CD4-positive, alpha-beta memory T cell (primary cell): ENCODE measurements around the gene RAD51C. TPM values are rescaled to one million over a fixed set of nuclear protein-coding genes. Genes with fewer than 3 reads are reported as not detected.

Source experiments
- CTCF ChIA-PET: fragments of 350-600 bp; sonication (Branson Sonifier 250); formaldehyde crosslinking; loops from one replicate; lab custom pipeline; 2021; ENCODE audit warnings: inconsistent platforms; ENCODE audit not compliant: partially characterized antibody; lab: Charles Lee
- POLR2A ChIA-PET: fragments of 350-600 bp; sonication (Branson Sonifier 250); formaldehyde crosslinking; loops from one replicate; lab custom pipeline; 2021; ENCODE audit not compliant: partially characterized antibody; lab: Charles Lee
- DNase-seq, 5 donors: peaks; one replicate each; pipeline versions ENCODE4 v3.0.0 to v3.0.0-alpha.2; 2020 to 2022; ENCODE audit warnings: mixed read lengths in 1 of 5
- H3K27ac ChIP-seq: one replicate; pipeline ENCODE4 v1.7.0; 2013; ENCODE audit warnings: low read depth, low read length
- H3K27me3 ChIP-seq: 2 replicates; pipeline ENCODE4 v1.7.0; 2013; ENCODE audit warnings: mild to moderate bottlenecking, low read length, moderate library complexity; ENCODE audit not compliant: insufficient read depth
- H3K36me3 ChIP-seq: 2 replicates; pipeline ENCODE4 v1.7.0; 2013; ENCODE audit warnings: mild to moderate bottlenecking, low read length, moderate library complexity; ENCODE audit not compliant: insufficient read depth
- H3K4me1 ChIP-seq: 2 replicates; pipeline ENCODE4 v1.7.0; 2013; ENCODE audit warnings: mild to moderate bottlenecking, low read length, moderate library complexity; ENCODE audit not compliant: insufficient read depth
- H3K4me3 ChIP-seq, 2 donors: one replicate each; pipeline ENCODE4 v1.7.0; 2013; ENCODE audit warnings: low read length in 2 of 2, mild to moderate bottlenecking in 1 of 2
- H3K9me3 ChIP-seq, 2 donors: one replicate each; pipeline ENCODE4 v1.7.0; 2013; ENCODE audit warnings: low read length in 2 of 2, control low read depth in 1 of 2; ENCODE audit not compliant: control insufficient read depth in 1 of 2
- H3K27ac Mint-ChIP-seq, 7 donors: one replicate each; pipeline ENCODE4 v1.8.0; 2020 to 2021; ENCODE audit warnings: mixed read lengths in 7 of 7, mild to moderate bottlenecking in 6 of 7, inconsistent platforms in 3 of 7, moderate library complexity in 3 of 7
- H3K27me3 Mint-ChIP-seq, 2 donors: one replicate each; pipeline ENCODE4 v1.8.0; 2020 to 2021; ENCODE audit warnings: mixed read lengths in 2 of 2
- H3K36me3 Mint-ChIP-seq, 2 donors: one replicate each; pipeline ENCODE4 v1.8.0; 2020 to 2021; ENCODE audit warnings: mixed read lengths in 2 of 2, inconsistent platforms in 1 of 2, mild to moderate bottlenecking in 1 of 2
- H3K4me1 Mint-ChIP-seq, 4 donors: one replicate each; pipeline ENCODE4 v1.8.0; 2020 to 2021; ENCODE audit warnings: mixed read lengths in 4 of 4, mild to moderate bottlenecking in 1 of 4
- H3K4me3 Mint-ChIP-seq, 8 donors: one replicate each; pipeline ENCODE4 v1.8.0; 2020 to 2021; ENCODE audit warnings: mixed read lengths in 8 of 8, mild to moderate bottlenecking in 7 of 8, moderate library complexity in 6 of 8, inconsistent platforms in 3 of 8
- H3K9me3 Mint-ChIP-seq, 8 donors: one replicate each; pipeline ENCODE4 v1.8.0; 2020 to 2021; ENCODE audit warnings: mixed read lengths in 8 of 8, mild to moderate bottlenecking in 5 of 8, inconsistent platforms in 3 of 8, moderate library complexity in 1 of 8
- intact Hi-C: fragments of 100-400 bp; cut with micrococcal nuclease; formaldehyde crosslinking; loops from one replicate; pipeline ENCODE4 v1.15.1; 2023
- polyA plus RNA-seq, 2 donors: library from polyadenylated mRNA; unstranded; fragments of 300-500 nt; fragmentation: Illumina TruSeq; gene quantifications; one replicate each; pipeline ENCODE4 v1.2.3, GENCODE V29; 2021
- total RNA-seq, 2 experiments: library from RNA; stranded (reverse); gene quantifications; one replicate each; pipeline ENCODE4 v1.2.3, GENCODE V29; 2021

RAD51C gene
- total and polyA plus RNA-seq, 4 experiments from 2014 or later, result 25.8 to 74.2 (median 36.9) TPM

GRCh38 chr17:58660621-58661020 is 31.8 kb upstream of the RAD51C start:
- POLR2A ChIA-PET, result interaction anchor here (2.9 to 5.6 kb wide), 2 partner anchors 29 to 32 kb away, joined by 13 to 101 read pairs; partner anchors contain the start of genes RAD51C and TEX14
- peak overlapping the region in 5 of 8 donors; percentile 38 to 76 (median 52) for H3K4me3 Mint-ChIP-seq
- H3K27ac Mint-ChIP-seq, result peak overlapping the region in 2 of 7 donors; percentile 37 to 69
- peaks cover 0 to 3% of the 10 kb centered on the region in 2 donors for H3K27me3 Mint-ChIP-seq
- no peak for DNase-seq
- H3K27me3 ChIP-seq, result no peaks in the 10 kb centered on the region
- CTCF ChIA-PET, result interaction anchor here (1.1 to 1.8 kb wide), 2 partner anchors 29 to 142 kb away, joined by 3 to 5 read pairs; no protein-coding TSS in a partner anchor
- peaks cover 0 to 5% (median 0%) of the 10 kb centered on the region in 8 donors for H3K9me3 Mint-ChIP-seq
- intact Hi-C loops, result no loop called here
- H3K27ac ChIP-seq, result no peak overlapping the region
- peaks cover 12 to 18% (median 15%) of the 10 kb centered on the region in 4 donors for H3K4me1 Mint-ChIP-seq
- H3K4me3 ChIP-seq, result no peak overlapping the region
- H3K36me3 Mint-ChIP-seq, result peaks cover 0 to 5% of the 10 kb centered on the region in 2 donors
- H3K4me1 ChIP-seq, result peaks cover 13% of the 10 kb centered on the region
- H3K36me3 ChIP-seq, result no peaks in the 10 kb centered on the region
- H3K9me3 ChIP-seq, result no peaks in the 10 kb centered on the region

- no peak for DNase-seq
- H3K27me3 Mint-ChIP-seq, result peaks cover 0 to 4% of the 10 kb centered on the region in 2 donors
- peaks cover 0 to 5% (median 0%) of the 10 kb centered on the region in 8 donors for H3K9me3 Mint-ChIP-seq
- Histone ChIP-seq H3K27me3 (no peaks in the 10 kb centered on the region), H3K4me1 (peaks cover 16% of the 10 kb centered on the region), H3K9me3 (no peaks in the 10 kb centered on the region), H3K4me3 (no peak overlapping the region), H3K36me3 (no peaks in the 10 kb centered on the region), H3K27ac (no peak overlapping the region)
- H3K4me3 Mint-ChIP-seq, result no peak overlapping the region
- POLR2A ChIA-PET, result interaction anchor here (2.9 to 5.6 kb wide), 2 partner anchors 30 to 31 kb away, joined by 13 to 101 read pairs; partner anchors contain the start of genes RAD51C and TEX14
- peaks cover 0 to 5% of the 10 kb centered on the region in 2 donors for H3K36me3 Mint-ChIP-seq
- intact Hi-C loops, result no loop called here
- peak overlapping the region in 1 of 7 donors; percentile 60 for H3K27ac Mint-ChIP-seq
- peaks cover 14 to 21% (median 18%) of the 10 kb centered on the region in 4 donors for H3K4me1 Mint-ChIP-seq
- CTCF ChIA-PET, result no interaction called here
Observed at GRCh38 chr17:58661499-58661898, 30.9 kb upstream of the RAD51C start.

GRCh38 chr17:58664302-58664701 is 28.1 kb upstream of the RAD51C start:
- Histone ChIP-seq H3K27me3 (no peaks in the 10 kb centered on the region), H3K9me3 (no peaks in the 10 kb centered on the region), H3K27ac (no peak overlapping the region), H3K36me3 (no peaks in the 10 kb centered on the region), H3K4me1 (peaks cover 7% of the 10 kb centered on the region), H3K4me3 (no peak overlapping the region)
- Mint-ChIP-seq H3K4me3 (no peak overlapping the region), H3K36me3 (peaks cover 0 to under 1% of the 10 kb centered on the region in 2 donors), H3K9me3 (peaks cover 0 to under 1% (median 0%) of the 10 kb centered on the region in 8 donors), H3K27me3 (peaks cover 4 to 5% of the 10 kb centered on the region in 2 donors), H3K27ac (no peak overlapping the region), H3K4me1 (peaks cover 6 to 13% (median 8%) of the 10 kb centered on the region in 4 donors)
- ChIA-PET CTCF (no interaction called here), POLR2A (interaction anchor here (1.1 kb wide), 1 partner anchor 32 kb away, joined by 4 read pairs; no protein-coding TSS in a partner anchor)
- intact Hi-C loops, result no loop called here
- no peak for DNase-seq

GRCh38 chr17:58665946-58666857 is 26.2 kb upstream of the RAD51C start:
- H3K27ac ChIP-seq, result no peak overlapping the region

GRCh38 chr17:58666858-58667267 is 25.5 kb upstream of the RAD51C start:
- Histone ChIP-seq H3K36me3 (no peaks in the 10 kb centered on the region), H3K4me3 (peak overlapping the region in 1 of 2 donors; percentile 22), H3K4me1 (peaks cover 7% of the 10 kb centered on the region), H3K9me3 (no peaks in the 10 kb centered on the region), H3K27ac (no peak overlapping the region), H3K27me3 (no peaks in the 10 kb centered on the region)
- ChIA-PET CTCF (interaction anchor here (0.6 kb wide), 1 partner anchor 867 kb away, joined by 3 read pairs; no protein-coding TSS in a partner anchor), POLR2A (interaction anchor here (0.9 to 1.0 kb wide), 2 partner anchors 25 to 35 kb away, joined by 3 to 4 read pairs; partner anchors contain the start of genes RAD51C and TEX14)
- Mint-ChIP-seq H3K9me3 (no peaks in the 10 kb centered on the region), H3K4me1 (peaks cover 6 to 10% (median 7%) of the 10 kb centered on the region in 4 donors), H3K27me3 (peaks cover 4 to 5% of the 10 kb centered on the region in 2 donors), H3K27ac (peak overlapping the region; percentile 8 to 74 (median 36)), H3K4me3 (peak overlapping the region; percentile 54 to 77 (median 64)), H3K36me3 (no peaks in the 10 kb centered on the region)
- DNase-seq, result peak; percentile 18 to 64 (median 38)
- intact Hi-C loops, result no loop called here

More at GRCh38 chr17:58665946-58666857, 26.2 kb upstream of the RAD51C start:
- peaks cover 6 to 10% (median 7%) of the 10 kb centered on the region in 4 donors for H3K4me1 Mint-ChIP-seq
- DNase-seq, result no peak
- no peaks in the 10 kb centered on the region for H3K27me3 ChIP-seq
- H3K27me3 Mint-ChIP-seq, result peaks cover 4 to 5% of the 10 kb centered on the region in 2 donors
- peak overlapping the region in 1 of 2 donors; percentile 22 for H3K4me3 ChIP-seq
- H3K4me1 ChIP-seq, result peaks cover 7% of the 10 kb centered on the region
- H3K4me3 Mint-ChIP-seq, result peak overlapping the region; percentile 57 to 77 (median 64)
- peak overlapping the region in 5 of 7 donors; percentile 31 to 74 (median 62) for H3K27ac Mint-ChIP-seq
- CTCF ChIA-PET, result interaction anchor here (0.6 kb wide), 1 partner anchor 866 kb away, joined by 3 read pairs; no protein-coding TSS in a partner anchor
- H3K9me3 Mint-ChIP-seq, result no peaks in the 10 kb centered on the region
- intact Hi-C loops, result no loop called here
- H3K36me3 Mint-ChIP-seq, result no peaks in the 10 kb centered on the region
- no peaks in the 10 kb centered on the region for H3K9me3 ChIP-seq
- POLR2A ChIA-PET, result interaction anchor here (1.0 kb wide), 1 partner anchor 34 kb away, joined by 4 read pairs; no protein-coding TSS in a partner anchor
- no peaks in the 10 kb centered on the region for H3K36me3 ChIP-seq

GRCh38 chr17:58667934-58668597 is 24.3 kb upstream of the RAD51C start:
- Histone ChIP-seq H3K27me3 (no peaks in the 10 kb centered on the region), H3K27ac (no peak overlapping the region), H3K4me1 (peaks cover 7% of the 10 kb centered on the region), H3K4me3 (no peak overlapping the region), H3K9me3 (no peaks in the 10 kb centered on the region), H3K36me3 (no peaks in the 10 kb centered on the region)
- H3K9me3 Mint-ChIP-seq, result no peaks in the 10 kb centered on the region
- H3K4me1 Mint-ChIP-seq, result peaks cover 6 to 10% (median 7%) of the 10 kb centered on the region in 4 donors
- H3K27me3 Mint-ChIP-seq, result peaks cover 4 to 5% of the 10 kb centered on the region in 2 donors
- H3K27ac Mint-ChIP-seq, result no peak overlapping the region
- ChIA-PET CTCF (no interaction called here), POLR2A (interaction anchor here (0.6 kb wide), 1 partner anchor 8 kb away, joined by 3 read pairs; no protein-coding TSS in a partner anchor)
- intact Hi-C loops, result no loop called here
- no peak for DNase-seq
- H3K36me3 Mint-ChIP-seq, result no peaks in the 10 kb centered on the region
- no peak overlapping the region for H3K4me3 Mint-ChIP-seq
